GM23338 (cell line): ENCODE results near the gene MYL4. TPM values are rescaled to one million over a fixed set of nuclear protein-coding genes. Genes with fewer than 3 reads are reported as not detected.

Experiments
- ATAC-seq: fragments of 200-7000 bp; cut with Tn5 transposase; 3 replicates; pipeline ENCODE4 v1.9.1; 2020
- DNase-seq: peaks from one replicate; pipeline ENCODE4 v3.0.0-alpha.2; 2015; ENCODE audit warnings: low spot score
- H2AFZ ChIP-seq: fragments of 200-600 bp; sonication (generic); 2 replicates; pipeline ENCODE4 v1.8.0; 2016; ENCODE audit warnings: antibody characterized with exemption, mild to moderate bottlenecking, moderate library complexity
- H3F3A ChIP-seq: fragments of 200-600 bp; sonication (generic); replicated peaks from 2 replicates; pipeline ENCODE4 v1.8.0; 2017; ENCODE audit warnings: antibody characterized with exemption, mixed run types, low read depth
- H3K27ac ChIP-seq: fragments of 200-600 bp; sonication (generic); 2 replicates; pipeline ENCODE4 v1.6.1; 2016; ENCODE audit warnings: low read depth
- H3K27me3 ChIP-seq: fragments of 200-600 bp; sonication (generic); 2 replicates; pipeline ENCODE4 v1.8.0; 2016; ENCODE audit warnings: mild to moderate bottlenecking, mixed run types, moderate library complexity; ENCODE audit not compliant: insufficient read depth
- H3K36me3 ChIP-seq: fragments of 200-600 bp; sonication (generic); 2 replicates; pipeline ENCODE4 v1.8.0; 2016; ENCODE audit warnings: mild to moderate bottlenecking; ENCODE audit not compliant: insufficient read depth
- H3K4me1 ChIP-seq: fragments of 200-600 bp; sonication (generic); 2 replicates; pipeline ENCODE4 v1.8.0; 2016; ENCODE audit warnings: mild to moderate bottlenecking, moderate library complexity; ENCODE audit not compliant: insufficient read depth
- H3K4me2 ChIP-seq: fragments of 200-600 bp; sonication (generic); 2 replicates; pipeline ENCODE4 v1.7.1; 2017; ENCODE audit warnings: mixed run types
- H3K4me3 ChIP-seq: fragments of 200-600 bp; sonication (generic); 2 replicates; pipeline ENCODE4 v1.6.1; 2016; ENCODE audit warnings: mixed run types
- H3K79me2 ChIP-seq: fragments of 200-600 bp; sonication (generic); replicated peaks from 2 replicates; pipeline ENCODE4 v1.8.0; 2017; ENCODE audit warnings: mild to moderate bottlenecking; ENCODE audit not compliant: insufficient read depth
- H3K9me2 ChIP-seq: fragments of 200-600 bp; sonication (generic); 2 replicates; pipeline ENCODE4 v1.8.0; 2017; ENCODE audit not compliant: insufficient read depth
- H4K20me1 ChIP-seq: fragments of 200-600 bp; sonication (generic); replicated peaks from 2 replicates; pipeline ENCODE4 v1.8.0; 2017; ENCODE audit warnings: mild to moderate bottlenecking; ENCODE audit not compliant: insufficient read depth
- H3K27ac Mint-ChIP-seq: 2 replicates; pipeline ENCODE4 v1.8.0; 2020; ENCODE audit warnings: inconsistent platforms, mild to moderate bottlenecking, moderate library complexity, mixed read lengths
- H3K27me3 Mint-ChIP-seq: 3 replicates; pipeline ENCODE4 v1.8.0; 2022; ENCODE audit warnings: low read depth, mild to moderate bottlenecking, moderate library complexity, mixed read lengths, inconsistent platforms; ENCODE audit not compliant: insufficient read depth, poor library complexity
- H3K36me3 Mint-ChIP-seq: 3 replicates; pipeline ENCODE4 v1.8.0; 2021; ENCODE audit warnings: low read depth, mild to moderate bottlenecking, inconsistent platforms, moderate library complexity, mixed read lengths
- H3K4me1 Mint-ChIP-seq: 3 replicates; pipeline ENCODE4 v1.8.0; 2020; ENCODE audit warnings: mild to moderate bottlenecking, inconsistent platforms, mixed read lengths
- H3K4me3 Mint-ChIP-seq: 3 replicates; pipeline ENCODE4 v1.8.0; 2021; ENCODE audit warnings: moderate library complexity, mild to moderate bottlenecking, inconsistent platforms, mixed read lengths
- H3K9me3 Mint-ChIP-seq: 3 replicates; pipeline ENCODE4 v1.8.0; 2020; ENCODE audit warnings: moderate library complexity, mild to moderate bottlenecking, inconsistent platforms, mixed read lengths
- EZH2 ChIP-seq: fragments of 200-600 bp; sonication (generic); IDR thresholded peaks from one replicate; pipeline ENCODE4 v1.8.0; 2017; ENCODE audit warnings: antibody characterized with exemption, mild to moderate bottlenecking, low read depth; ENCODE audit not compliant: unreplicated experiment
- EZH2phosphoT487 ChIP-seq: fragments of 200-600 bp; sonication (generic); IDR thresholded peaks from one replicate; pipeline ENCODE4 v1.8.1; 2018; ENCODE audit warnings: antibody characterized with exemption; ENCODE audit not compliant: unreplicated experiment
- JUNB ChIP-seq: IDR thresholded peaks from one replicate; pipeline ENCODE4 v1.6.1; 2016; ENCODE audit warnings: antibody characterized with exemption; ENCODE audit not compliant: unreplicated experiment
- NANOG ChIP-seq: IDR thresholded peaks from 2 replicates; pipeline ENCODE4 v1.6.1; 2016; ENCODE audit warnings: antibody characterized with exemption, borderline replicate concordance
- polyA plus RNA-seq: library from polyadenylated mRNA; unstranded; fragments of >200 nt; fragmentation: Nextera tagmentation; extraction: Ambion mirVana; gene quantifications from 2 replicates; pipeline ENCODE4 v1.2.1, GENCODE V29; 2016
- total RNA-seq: library from RNA; depleted of rRNA; stranded (reverse); fragments of >200 nt; shearing (Covaris generic); gene quantifications from 2 replicates; pipeline ENCODE4 v1.2.3, GENCODE V29; 2014
- TF ChIP-seq, protein P1 (sequence below): IDR thresholded peaks from one replicate; pipeline ENCODE4 v1.6.1; 2018; ENCODE audit warnings: antibody characterized with exemption; ENCODE audit not compliant: unreplicated experiment
- TF ChIP-seq, protein P2 (sequence below), 2 experiments: fragments of 200-600 bp in 1 of 2; sonication (generic) in 1 of 2; conservative IDR thresholded peaks; 2 replicates each; pipeline versions ENCODE4 v1.5.1 to v1.6.1; 2016 to 2017; ENCODE audit warnings: antibody characterized with exemption in 2 of 2, low read depth in 2 of 2, mild to moderate bottlenecking in 2 of 2, moderate library complexity in 1 of 2
- TF ChIP-seq, protein P3 (sequence below): fragments of 250-450 bp; sonication (Bioruptor Pico); IDR thresholded peaks from 2 replicates; pipeline ENCODE4 v1.5.0; 2020; ENCODE audit warnings: mild to moderate bottlenecking, moderate library complexity
- TF ChIP-seq, protein P4 (sequence below): IDR thresholded peaks from 2 replicates; pipeline ENCODE4 v1.6.1; 2016; ENCODE audit warnings: antibody characterized with exemption

Gene MYL4
- total and polyA plus RNA-seq, 2 experiments from 2014 or later: 0.44 TPM; not detected in 1

DNA sequence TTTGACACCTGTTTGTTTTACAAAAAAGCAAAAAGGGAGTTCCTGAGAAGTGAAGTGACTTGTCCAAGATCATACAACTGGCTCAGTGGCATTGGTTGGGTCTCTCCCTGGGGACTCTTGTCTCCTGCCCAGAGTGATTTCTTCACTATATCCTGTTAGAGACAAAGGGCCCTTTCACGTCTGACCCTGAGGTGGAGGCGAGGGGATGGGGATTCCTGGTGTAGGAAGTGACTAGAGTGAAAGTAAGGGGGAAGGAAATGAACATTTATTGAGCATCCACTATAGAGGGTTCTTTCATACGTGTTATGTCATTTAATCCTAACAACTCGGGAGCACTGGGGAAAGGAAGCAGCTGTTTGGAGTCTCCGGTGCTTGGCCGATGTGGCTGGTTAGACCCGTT lies 53.4 kb downstream of the MYL4 start (continued):
- TF ChIP-seq, protein P1, sequence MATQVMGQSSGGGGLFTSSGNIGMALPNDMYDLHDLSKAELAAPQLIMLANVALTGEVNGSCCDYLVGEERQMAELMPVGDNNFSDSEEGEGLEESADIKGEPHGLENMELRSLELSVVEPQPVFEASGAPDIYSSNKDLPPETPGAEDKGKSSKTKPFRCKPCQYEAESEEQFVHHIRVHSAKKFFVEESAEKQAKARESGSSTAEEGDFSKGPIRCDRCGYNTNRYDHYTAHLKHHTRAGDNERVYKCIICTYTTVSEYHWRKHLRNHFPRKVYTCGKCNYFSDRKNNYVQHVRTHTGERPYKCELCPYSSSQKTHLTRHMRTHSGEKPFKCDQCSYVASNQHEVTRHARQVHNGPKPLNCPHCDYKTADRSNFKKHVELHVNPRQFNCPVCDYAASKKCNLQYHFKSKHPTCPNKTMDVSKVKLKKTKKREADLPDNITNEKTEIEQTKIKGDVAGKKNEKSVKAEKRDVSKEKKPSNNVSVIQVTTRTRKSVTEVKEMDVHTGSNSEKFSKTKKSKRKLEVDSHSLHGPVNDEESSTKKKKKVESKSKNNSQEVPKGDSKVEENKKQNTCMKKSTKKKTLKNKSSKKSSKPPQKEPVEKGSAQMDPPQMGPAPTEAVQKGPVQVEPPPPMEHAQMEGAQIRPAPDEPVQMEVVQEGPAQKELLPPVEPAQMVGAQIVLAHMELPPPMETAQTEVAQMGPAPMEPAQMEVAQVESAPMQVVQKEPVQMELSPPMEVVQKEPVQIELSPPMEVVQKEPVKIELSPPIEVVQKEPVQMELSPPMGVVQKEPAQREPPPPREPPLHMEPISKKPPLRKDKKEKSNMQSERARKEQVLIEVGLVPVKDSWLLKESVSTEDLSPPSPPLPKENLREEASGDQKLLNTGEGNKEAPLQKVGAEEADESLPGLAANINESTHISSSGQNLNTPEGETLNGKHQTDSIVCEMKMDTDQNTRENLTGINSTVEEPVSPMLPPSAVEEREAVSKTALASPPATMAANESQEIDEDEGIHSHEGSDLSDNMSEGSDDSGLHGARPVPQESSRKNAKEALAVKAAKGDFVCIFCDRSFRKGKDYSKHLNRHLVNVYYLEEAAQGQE: no peak
- TF ChIP-seq NANOG (no peak), EZH2 (no peak), EZH2phosphoT487 (no peak), JUNB (no peak)

DNA sequence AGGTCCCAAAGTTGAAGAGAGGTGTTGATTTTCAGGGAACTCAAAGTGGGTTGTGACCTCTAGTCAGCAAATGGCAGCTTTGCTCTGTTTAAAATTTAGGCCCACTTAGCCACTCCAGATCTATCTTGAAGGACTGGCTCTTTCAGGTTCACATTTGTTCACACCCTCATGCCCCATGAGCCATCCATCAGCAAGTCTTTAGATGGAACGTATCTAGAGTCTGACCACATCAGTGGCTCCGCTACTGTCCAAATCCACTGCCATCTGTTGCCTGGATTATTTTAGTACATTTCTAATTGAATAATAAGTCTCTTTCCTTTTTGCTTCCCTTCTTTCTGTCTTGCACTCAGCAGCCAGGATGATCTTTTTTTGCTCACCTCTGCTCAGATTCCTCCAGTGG lies 55.0 kb downstream of the MYL4 start:
- no peak overlapping the region for H3K4me3 ChIP-seq
- no peaks in the 10 kb centered on the region for H3K79me2 ChIP-seq
- H3K27me3 ChIP-seq: no peaks in the 10 kb centered on the region
- no peaks in the 10 kb centered on the region for H3F3A ChIP-seq
- Mint-ChIP-seq H3K27me3 (peaks cover 7% of the 10 kb centered on the region), H3K4me3 (no peak overlapping the region), H3K9me3 (peaks cover 10% of the 10 kb centered on the region), H3K36me3 (peaks cover 3% of the 10 kb centered on the region; the same call in 2 of the 3 replicates), H3K27ac (no peak overlapping the region), H3K4me1 (peaks cover 5% of the 10 kb centered on the region)
- H3K9me2 ChIP-seq: 0 out of 2 replicates have a peak, but pooled peaks cover 3% of the 10 kb centered on the region
- no peaks in the 10 kb centered on the region for H4K20me1 ChIP-seq
- no peak overlapping the region for H2AFZ ChIP-seq
- no peaks in the 10 kb centered on the region for H3K36me3 ChIP-seq
- no peak for ATAC-seq
- H3K4me1 ChIP-seq: no peaks in the 10 kb centered on the region
- no peak for DNase-seq
- no peak overlapping the region for H3K27ac ChIP-seq
- no peak overlapping the region for H3K4me2 ChIP-seq
- TF ChIP-seq, protein P2, sequence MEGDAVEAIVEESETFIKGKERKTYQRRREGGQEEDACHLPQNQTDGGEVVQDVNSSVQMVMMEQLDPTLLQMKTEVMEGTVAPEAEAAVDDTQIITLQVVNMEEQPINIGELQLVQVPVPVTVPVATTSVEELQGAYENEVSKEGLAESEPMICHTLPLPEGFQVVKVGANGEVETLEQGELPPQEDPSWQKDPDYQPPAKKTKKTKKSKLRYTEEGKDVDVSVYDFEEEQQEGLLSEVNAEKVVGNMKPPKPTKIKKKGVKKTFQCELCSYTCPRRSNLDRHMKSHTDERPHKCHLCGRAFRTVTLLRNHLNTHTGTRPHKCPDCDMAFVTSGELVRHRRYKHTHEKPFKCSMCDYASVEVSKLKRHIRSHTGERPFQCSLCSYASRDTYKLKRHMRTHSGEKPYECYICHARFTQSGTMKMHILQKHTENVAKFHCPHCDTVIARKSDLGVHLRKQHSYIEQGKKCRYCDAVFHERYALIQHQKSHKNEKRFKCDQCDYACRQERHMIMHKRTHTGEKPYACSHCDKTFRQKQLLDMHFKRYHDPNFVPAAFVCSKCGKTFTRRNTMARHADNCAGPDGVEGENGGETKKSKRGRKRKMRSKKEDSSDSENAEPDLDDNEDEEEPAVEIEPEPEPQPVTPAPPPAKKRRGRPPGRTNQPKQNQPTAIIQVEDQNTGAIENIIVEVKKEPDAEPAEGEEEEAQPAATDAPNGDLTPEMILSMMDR (conservative IDR thresholded peaks at IDR 0.05; ENCODE audit: low read depth in 2 of 2): no peak
- TF ChIP-seq JUNB (no peak), NANOG (no peak), EZH2phosphoT487 (no peak)
- TF ChIP-seq, protein P3, sequence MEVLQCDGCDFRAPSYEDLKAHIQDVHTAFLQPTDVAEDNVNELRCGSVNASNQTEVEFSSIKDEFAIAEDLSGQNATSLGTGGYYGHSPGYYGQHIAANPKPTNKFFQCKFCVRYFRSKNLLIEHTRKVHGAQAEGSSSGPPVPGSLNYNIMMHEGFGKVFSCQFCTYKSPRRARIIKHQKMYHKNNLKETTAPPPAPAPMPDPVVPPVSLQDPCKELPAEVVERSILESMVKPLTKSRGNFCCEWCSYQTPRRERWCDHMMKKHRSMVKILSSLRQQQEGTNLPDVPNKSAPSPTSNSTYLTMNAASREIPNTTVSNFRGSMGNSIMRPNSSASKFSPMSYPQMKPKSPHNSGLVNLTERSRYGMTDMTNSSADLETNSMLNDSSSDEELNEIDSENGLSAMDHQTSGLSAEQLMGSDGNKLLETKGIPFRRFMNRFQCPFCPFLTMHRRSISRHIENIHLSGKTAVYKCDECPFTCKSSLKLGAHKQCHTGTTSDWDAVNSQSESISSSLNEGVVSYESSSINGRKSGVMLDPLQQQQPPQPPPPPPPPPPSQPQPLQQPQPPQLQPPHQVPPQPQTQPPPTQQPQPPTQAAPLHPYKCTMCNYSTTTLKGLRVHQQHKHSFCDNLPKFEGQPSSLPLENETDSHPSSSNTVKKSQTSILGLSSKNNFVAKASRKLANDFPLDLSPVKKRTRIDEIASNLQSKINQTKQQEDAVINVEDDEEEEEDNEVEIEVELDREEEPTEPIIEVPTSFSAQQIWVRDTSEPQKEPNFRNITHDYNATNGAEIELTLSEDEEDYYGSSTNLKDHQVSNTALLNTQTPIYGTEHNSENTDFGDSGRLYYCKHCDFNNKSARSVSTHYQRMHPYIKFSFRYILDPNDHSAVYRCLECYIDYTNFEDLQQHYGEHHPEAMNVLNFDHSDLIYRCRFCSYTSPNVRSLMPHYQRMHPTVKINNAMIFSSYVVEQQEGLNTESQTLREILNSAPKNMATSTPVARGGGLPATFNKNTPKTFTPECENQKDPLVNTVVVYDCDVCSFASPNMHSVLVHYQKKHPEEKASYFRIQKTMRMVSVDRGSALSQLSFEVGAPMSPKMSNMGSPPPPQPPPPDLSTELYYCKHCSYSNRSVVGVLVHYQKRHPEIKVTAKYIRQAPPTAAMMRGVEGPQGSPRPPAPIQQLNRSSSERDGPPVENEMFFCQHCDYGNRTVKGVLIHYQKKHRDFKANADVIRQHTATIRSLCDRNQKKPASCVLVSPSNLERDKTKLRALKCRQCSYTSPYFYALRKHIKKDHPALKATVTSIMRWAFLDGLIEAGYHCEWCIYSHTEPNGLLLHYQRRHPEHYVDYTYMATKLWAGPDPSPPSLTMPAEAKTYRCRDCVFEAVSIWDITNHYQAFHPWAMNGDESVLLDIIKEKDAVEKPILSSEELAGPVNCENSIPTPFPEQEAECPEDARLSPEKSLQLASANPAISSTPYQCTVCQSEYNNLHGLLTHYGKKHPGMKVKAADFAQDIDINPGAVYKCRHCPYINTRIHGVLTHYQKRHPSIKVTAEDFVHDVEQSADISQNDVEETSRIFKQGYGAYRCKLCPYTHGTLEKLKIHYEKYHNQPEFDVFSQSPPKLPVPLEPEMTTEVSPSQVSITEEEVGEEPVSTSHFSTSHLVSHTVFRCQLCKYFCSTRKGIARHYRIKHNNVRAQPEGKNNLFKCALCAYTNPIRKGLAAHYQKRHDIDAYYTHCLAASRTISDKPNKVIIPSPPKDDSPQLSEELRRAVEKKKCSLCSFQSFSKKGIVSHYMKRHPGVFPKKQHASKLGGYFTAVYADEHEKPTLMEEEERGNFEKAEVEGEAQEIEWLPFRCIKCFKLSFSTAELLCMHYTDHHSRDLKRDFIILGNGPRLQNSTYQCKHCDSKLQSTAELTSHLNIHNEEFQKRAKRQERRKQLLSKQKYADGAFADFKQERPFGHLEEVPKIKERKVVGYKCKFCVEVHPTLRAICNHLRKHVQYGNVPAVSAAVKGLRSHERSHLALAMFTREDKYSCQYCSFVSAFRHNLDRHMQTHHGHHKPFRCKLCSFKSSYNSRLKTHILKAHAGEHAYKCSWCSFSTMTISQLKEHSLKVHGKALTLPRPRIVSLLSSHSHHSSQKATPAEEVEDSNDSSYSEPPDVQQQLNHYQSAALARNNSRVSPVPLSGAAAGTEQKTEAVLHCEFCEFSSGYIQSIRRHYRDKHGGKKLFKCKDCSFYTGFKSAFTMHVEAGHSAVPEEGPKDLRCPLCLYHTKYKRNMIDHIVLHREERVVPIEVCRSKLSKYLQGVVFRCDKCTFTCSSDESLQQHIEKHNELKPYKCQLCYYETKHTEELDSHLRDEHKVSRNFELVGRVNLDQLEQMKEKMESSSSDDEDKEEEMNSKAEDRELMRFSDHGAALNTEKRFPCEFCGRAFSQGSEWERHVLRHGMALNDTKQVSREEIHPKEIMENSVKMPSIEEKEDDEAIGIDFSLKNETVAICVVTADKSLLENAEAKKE (CRISPR knock-in tag): no peak
- TF ChIP-seq, protein P4, sequence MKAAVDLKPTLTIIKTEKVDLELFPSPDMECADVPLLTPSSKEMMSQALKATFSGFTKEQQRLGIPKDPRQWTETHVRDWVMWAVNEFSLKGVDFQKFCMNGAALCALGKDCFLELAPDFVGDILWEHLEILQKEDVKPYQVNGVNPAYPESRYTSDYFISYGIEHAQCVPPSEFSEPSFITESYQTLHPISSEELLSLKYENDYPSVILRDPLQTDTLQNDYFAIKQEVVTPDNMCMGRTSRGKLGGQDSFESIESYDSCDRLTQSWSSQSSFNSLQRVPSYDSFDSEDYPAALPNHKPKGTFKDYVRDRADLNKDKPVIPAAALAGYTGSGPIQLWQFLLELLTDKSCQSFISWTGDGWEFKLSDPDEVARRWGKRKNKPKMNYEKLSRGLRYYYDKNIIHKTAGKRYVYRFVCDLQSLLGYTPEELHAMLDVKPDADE: no peak
- TF ChIP-seq, protein P1: no peak
